ENCODE measurements around the gene ZNF433.

GRCh38 chr19:12052497-12053169 lies 17.2 kb upstream of the ZNF433 start, which contains the start of gene ZNF878:
- TF ChIP-seq YY1 (IDR thresholded peaks at IDR 0.05; ENCODE audit: insufficient read depth, insufficient read length) (no peak), ZNF274 (IDR thresholded peaks at IDR 0.05; ENCODE audit: low read depth, low read length) (no peak), SUZ12 (IDR thresholded peaks at IDR 0.05; ENCODE audit: extremely low read depth, insufficient read depth, insufficient read length) (no peak)
